ENCODE measurements around the gene CPNE6. TPM values are rescaled to one million over a fixed set of nuclear protein-coding genes. Genes with fewer than 3 reads are reported as not detected.
A peak's percentile ranks its signal among the peaks of the same experiment; 100 is the strongest.

Gene CPNE6
- total RNA-seq, 1 donor from 2014 or later = not detected

DNA sequence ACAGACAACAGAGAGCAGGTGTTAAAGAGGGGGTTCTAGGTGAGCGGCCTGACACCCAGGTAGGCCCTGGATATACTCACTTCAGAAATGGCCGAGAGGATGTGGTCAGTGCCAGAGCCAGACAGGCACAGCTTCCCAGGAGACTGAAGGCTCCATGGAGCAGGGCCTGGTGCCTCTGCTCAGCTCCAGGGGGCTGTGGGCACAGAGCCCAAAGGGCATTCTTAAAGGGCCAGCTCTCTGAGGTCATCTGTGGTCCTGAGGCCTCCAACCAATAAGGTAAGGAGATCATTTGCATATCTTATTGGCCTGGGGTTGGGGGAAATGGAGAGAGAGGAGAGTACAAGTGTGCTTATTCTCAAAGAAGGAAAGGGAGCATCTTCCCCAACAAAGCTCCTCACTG is 13.1 kb downstream of the CPNE6 start:
- DNase-seq (ENCODE audit: low read depth) = no peak

DNA sequence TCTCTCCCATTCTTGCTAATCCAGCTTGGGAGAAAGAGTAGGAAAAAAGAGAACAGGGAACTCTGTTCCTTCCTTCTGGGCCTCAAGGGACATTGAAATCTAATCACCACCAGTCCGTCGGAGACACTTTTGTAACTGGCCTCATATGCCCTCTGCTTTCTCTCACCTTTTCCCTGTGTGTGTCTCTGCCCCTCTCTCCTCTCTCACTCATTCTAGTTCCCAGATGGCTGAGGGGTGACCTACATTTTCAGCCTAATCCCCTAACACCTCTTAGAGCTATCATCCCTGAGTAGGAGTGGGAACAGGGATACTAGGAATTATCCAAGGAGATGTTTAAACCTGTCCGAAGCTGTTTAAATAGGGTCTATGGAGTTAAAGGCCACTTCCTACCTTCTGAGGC is 13.9 kb downstream of the CPNE6 start:
- DNase-seq (ENCODE audit: low read depth) = no peak

DNA sequence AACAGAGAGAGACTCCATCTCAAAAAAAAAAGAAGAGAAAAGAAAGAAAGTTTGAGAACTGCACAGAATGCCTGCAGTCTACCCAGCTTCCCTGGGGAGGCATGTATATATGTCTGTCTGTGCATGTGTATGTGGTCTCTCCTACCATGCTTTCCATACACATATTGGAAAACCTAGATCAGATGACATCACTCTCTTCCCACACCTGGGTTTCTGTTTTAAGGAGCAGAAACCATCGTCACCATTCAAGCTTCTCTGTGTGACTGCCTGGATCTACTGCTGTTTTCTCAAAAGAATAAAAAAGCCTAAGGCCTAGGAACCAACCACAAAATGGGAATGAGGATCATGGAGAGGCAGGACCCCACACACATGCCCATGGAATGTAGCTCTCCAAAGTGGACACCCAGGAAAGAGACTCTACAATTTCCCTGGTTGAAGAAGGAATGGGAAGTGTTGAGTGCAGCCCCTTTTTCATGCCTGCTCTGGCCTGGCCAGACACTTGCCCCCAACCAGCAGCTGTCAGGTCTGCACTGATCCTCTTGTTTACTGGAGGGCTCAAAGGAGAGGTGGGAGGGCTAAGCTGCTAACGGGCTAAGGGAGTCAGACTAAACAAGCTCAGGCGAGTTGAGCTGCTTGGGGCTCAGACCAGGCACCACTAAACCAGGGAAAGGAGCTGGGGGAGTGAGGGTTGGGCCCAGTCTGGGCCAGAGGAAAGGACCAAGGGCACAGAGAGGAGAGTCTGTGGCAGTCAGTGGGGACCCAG is 15.0 kb downstream of the CPNE6 start:
- no peak for DNase-seq (ENCODE audit: low read depth)

DNA sequence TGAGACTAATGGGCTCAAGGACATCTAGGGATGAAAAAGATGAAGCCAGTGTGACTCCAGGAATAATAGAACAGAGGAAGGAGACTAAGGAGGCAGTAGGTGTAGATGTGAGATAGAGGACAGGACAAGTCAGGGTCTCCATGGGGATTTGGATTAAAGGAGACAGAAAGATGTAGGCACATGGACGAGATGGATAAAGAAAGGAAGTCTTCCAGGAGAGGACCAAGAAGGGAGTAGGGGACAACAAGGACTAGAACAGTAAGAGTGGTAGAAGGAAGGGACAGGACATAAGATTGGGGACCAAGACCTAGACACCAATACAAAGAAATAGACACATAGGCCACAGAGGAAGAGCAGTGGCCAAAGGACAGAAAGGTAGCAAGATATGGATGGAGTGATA is 15.6 kb downstream of the CPNE6 start:
- DNase-seq (ENCODE audit: low read depth) = no peak

DNA sequence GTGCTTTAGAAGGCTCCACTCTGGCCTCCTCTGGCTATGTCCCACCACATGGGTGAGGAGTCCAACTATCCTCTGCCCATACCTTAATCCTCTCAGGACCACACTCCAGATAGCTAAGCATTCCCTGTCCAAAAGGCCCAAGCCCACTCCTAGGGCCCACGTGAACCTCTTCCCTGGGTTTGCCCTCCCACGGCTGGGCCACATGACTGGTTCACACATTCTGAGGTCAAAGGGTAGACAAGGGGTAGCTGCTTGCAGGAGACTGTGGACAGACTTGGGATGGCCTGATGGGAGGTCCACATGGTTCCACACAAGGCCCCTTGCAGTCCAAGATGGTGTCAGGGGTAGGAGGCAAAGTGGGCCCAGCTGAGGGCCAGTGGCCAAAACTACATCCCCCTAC is 16.7 kb downstream of the CPNE6 start:
- DNase-seq (ENCODE audit: low read depth) = no peak

DNA sequence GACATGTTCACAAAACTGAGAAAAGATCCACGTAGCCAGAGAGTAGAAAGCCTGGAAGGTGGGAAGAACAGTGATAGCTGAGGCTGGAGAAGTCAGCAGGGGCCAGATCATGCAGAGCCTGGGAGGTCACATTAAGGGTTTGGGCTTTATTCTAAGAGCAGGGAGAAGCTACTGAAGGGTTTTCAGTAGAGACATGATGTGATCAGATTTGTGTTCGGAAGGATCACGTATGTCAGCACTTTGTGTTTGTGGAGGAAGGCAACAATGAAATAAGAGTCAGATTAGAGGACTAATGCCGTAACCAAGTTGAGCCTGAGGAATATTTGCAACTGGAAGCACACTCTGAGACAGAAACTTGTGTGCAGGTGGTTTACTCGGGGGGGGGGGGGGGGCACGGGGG is 18.5 kb downstream of the CPNE6 start:
- no peak for DNase-seq (ENCODE audit: low read depth)

DNA sequence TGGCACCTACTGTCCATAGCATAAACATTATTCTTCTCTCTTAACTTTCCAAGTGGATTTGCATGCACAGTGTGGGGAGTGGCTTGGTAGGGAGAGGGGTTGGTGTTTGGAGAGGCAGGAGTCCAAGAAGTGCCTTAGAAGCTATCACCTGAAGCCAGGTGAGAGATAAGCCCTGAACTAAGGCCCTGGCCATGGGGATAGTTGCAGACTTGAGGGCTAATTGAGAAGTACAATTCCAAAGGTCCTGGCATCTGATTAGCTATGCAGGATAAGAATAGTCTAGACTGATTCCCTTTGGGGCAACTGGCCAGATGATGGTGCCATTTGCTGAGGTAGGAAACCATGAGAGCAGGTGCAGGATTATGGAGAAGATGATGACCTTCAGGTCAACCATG is 20.7 kb downstream of the CPNE6 start:
- peak; percentile 7 for DNase-seq (ENCODE audit: low read depth)

DNA sequence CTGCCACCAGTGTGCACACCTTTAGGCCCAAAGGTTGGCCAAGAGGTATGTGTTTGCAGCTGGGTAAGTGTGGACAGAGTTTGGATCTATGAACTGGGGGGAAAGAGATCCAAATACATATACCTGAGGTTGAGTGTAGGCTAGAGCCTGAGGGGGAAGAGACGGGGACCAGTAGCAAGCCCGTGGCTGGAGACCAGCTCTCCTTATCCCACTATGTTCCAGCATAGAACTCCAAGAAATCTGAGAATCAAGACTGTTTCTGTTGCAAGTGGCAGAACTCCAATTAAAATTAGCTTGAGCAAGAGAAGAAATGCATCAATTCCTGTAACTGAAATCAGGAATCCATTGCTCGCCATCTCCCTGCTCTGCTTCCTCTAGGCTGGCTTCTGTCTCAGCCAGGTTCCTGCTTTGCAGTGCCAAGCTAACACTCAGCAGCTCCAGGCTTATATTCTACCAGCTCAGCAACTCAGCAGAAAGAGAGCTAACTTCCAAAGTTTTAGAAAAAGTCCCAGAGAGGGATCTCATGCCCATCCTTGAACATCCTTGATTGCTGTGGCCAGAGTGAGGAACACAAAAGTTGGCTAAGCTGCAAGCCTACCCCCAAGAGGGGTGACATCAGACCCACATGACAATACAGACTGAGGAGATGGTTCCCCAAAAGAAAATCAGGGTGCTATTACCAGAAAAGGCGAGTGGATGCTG is 21.3 kb downstream of the CPNE6 start:
- DNase-seq (ENCODE audit: low read depth) = no peak

DNA sequence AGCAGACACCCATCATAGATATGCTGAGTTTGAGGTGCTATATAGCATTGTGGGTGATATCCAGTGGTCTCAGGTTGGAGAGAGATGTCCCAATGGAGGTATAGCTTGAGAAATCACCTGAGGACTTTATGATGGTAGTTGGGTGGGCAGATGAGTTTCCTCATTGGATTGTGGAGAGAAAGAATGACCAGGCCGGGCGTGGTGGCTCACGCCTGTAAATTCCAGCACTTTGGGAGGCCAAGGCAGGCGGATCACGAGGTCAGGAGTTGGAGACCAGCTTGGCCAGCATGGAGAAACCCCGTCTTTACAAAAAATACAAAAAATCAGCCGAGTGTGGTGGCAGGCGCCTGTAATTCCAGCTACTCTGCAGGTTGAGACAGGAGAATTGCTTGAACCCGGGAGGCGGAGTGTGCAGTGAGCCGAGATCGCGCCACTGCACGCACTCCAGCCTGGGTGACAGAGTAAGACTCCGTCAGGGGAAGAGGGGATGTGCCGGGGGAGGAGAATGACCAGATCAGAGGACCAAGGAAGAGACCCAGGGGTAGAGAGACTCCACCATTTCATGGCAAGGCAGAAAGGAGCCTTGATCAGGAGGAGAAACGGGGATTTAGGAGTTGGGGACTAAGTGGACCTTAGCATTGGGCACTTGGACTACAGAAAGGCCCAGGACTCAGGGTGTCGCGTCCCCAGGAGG is 22.0 kb downstream of the CPNE6 start:
- DNase-seq (ENCODE audit: low read depth) = no peak

DNA sequence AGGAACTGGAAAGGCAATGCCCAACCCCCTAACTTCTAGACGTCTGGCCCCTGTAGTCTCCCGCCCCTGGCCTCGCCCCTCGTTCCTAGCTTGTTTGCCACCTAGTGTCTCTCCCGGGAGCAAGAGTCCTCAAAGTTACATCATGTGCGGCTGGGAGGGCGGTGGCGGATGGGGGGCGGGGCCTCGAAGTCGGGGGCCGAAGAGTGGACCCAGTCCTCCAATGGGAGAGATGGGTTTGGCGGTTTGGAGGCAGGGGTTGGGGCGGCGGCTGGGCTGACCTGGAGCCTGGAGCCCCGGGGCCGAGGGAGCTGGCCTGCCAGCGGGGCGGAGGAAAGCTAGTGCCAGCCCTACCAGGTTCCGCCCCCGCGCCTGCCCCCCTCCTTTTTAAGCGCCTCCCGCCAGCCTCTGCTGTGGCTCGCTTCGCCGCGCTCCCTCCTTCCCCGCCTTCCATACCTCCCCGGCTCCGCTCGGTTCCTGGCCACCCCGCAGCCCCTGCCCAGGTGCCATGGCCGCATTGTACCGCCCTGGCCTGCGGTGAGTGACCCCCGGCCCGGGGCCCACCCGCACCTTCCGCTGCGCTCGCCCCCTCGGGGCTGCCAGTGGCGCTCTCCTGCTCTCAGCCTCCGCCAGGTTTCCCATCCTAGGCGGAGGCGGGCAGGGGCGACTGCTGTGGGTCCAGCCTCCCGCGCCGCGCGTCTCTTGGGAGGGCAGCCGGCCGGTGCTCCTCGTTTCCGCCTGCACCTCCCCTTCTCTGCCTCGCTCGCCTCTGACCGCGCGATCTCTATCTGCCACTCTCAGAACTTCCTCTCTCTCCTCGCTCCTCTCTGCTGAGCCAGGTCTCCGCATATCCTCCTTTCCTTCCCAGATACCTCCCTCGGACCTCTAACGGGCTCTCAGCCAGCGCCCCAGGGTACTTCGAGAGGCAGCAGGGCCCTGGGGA is 22.8 kb downstream of the CPNE6 start, which contains the start of gene PCK2:
Gene PCK2 (plus strand): TSS at position 411 of the 940 bp plus-strand sequence. CDS start 95 bp downstream, at position 506.
- peak; percentile 81 for DNase-seq (ENCODE audit: low read depth)

DNA sequence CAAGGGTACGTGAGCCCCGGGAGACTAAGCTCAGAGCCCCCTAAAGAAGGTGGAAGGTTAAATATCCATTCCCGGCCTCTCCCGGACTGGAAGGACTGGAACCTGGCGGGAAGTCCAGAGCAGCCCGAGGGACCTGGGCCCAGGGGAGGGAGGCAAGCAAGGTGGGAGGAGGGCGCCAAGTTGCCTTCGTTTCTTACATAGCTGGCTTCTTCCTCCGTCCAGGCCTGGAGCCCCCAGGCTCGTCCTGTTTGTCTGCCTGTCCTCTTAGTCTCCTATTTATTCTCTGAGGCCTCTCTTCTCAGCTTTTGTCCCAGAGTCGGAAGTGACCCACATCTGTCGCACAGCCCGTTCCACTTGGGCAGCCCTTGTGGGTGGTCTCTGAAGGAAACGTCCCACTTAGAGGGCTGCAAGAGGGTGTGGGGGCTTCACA is 23.5 kb downstream of the CPNE6 start:
- DNase-seq (ENCODE audit: low read depth) = no peak

DNA sequence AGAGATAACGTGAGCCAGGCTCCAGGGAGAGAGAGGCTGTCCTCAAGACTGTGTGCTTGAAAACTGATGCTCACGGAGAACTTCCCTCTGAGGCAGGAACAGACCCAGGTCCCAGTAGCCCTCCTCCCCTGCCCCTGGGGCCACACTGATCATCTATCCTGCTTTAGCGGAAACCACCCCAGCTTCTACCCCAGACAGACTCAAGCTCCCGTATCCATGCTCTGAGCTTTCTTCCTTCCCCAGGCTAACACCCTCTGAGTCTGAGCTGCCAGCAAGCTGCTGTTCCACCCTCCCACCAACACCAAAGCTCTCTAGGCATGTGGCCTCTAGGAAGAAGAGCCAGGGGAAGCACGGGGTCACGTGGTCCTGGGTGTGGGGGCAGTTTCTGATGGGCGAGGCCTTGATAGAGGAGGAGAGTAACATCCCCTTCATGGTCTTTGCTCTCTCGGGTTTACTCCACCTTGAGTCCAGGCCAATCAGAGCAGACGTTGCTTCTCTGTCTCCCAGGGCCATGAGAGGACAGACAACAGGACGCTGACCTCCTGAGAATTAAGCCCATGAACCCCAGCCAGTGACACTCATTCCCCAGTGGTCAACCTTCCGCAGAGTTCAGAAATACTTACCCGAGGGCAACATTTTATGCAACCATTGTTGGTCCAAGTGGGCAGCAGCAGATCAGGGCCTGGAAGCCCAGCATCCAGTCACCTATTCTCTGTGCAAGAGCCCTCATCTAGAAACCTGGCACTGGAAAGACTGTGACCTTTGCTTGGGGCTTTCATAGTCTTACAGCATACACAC is 24.1 kb downstream of the CPNE6 start:
- DNase-seq (ENCODE audit: low read depth) = no peak

DNA sequence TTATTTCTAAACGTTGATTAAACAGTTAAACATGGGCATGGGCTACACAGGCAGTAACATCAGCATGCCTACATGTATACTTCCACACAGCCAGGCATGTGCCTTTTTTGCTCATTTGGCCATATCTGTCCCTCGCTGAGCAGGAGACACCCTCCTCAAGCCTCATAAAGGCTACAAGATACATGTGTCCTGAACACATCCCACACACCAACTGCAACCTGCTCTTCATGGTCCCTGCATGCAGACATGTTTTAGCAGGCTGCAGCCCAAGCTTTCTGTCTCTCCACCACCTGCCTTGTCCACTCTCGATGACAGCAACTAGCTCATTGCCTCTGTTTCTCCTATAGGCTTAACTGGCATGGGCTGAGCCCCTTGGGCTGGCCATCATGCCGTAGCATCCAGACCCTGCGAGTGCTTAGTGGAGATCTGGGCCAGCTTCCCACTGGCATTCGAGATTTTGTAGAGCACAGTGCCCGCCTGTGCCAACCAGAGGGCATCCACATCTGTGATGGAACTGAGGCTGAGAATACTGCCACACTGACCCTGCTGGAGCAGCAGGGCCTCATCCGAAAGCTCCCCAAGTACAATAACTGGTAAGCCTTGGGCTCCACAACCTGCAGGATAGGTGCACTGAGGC is 25.3 kb downstream of the CPNE6 start:
- DNase-seq (ENCODE audit: low read depth) = no peak

DNA sequence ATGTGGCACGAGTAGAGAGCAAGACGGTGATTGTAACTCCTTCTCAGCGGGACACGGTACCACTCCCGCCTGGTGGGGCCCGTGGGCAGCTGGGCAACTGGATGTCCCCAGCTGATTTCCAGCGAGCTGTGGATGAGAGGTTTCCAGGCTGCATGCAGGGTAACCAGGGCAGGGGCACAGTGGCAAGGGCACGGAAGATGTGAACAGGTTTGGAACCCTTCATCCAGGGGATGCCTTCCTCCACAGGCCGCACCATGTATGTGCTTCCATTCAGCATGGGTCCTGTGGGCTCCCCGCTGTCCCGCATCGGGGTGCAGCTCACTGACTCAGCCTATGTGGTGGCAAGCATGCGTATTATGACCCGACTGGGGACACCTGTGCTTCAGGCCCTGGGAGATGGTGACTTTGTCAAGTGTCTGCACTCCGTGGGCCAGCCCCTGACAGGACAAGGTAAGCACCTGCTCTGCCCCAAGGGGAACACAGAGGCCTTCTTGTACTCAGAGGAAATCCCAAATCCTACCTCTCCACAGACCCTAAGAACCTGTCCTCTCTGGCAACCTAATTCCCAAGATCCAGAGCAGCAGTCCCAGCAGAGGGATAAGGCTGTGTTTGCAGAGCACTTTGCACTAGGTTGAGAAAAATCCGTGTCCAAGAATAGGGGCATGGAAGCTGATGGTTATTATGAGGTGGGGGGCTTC is 27.0 kb downstream of the CPNE6 start:
- no peak for DNase-seq (ENCODE audit: low read depth)

DNA sequence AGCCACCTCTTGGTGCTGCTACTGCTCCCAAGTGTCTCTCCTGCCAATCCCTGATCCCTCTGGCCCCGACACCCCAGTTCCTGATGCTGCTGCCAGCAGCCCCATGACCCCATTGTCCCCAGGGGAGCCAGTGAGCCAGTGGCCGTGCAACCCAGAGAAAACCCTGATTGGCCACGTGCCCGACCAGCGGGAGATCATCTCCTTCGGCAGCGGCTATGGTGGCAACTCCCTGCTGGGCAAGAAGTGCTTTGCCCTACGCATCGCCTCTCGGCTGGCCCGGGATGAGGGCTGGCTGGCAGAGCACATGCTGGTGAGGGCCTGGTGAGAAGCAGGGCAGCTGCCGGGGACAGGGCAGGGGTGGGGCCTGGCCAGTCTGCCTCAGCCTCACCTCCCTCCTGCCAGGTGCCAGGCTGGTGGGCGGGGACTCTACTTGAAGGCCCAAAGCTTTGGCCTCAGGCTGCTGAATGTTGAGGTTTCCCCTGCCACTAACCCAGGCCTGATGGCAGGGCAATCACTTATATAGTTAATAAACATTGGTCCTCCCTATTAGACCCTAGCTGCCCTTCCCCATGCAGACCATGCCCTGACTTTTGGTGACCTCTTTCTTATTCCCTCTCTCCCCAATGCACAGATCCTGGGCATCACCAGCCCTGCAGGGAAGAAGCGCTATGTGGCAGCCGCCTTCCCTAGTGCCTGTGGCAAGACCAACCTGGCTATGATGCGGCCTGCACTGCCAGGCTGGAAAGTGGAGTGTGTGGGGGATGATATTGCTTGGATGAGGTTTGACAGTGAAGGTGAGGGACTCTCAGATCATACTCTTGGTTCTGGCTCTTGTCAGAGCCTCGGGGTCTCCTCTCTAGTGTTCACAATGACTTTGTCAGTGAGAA is 27.8 kb downstream of the CPNE6 start:
- peak; percentile 5 for DNase-seq (ENCODE audit: low read depth)

DNA sequence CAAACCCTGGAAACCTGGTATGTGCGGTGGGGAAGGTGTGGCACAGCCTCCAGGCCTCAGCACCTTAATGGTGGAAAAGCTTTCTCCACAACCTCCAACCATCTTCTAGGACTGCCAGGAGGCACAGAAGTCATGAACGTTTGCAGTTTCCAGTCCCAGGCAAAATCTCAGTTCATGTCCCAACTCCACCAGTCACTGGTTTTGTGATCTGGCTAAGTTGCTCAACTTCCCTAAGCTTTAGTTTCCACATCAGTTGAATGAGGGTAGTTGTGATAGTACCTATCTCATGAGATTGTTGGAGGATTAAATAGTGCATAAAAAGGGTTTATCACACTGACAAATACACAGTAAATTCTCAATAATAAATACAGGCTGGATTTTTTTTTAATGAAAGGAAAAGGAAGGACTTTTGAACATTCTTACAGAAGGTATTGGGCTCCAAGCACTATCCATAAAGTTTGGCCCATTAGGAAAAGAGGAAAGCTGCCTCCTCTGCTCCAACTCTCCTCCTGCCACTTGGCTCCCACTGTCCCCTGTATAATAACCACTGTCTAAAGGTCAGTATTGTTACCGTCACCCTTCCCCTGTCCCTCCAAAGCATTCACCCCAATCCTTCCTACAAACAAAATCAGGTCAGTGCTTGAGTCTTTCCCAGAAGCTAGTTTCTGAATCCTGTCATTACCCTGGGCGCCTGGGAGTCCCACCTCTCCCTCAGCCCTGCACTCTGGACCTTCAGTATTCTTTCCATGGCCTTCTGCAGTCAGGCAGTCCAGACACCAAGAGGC is 29.0 kb downstream of the CPNE6 start:
- DNase-seq (ENCODE audit: low read depth) = no peak

DNA sequence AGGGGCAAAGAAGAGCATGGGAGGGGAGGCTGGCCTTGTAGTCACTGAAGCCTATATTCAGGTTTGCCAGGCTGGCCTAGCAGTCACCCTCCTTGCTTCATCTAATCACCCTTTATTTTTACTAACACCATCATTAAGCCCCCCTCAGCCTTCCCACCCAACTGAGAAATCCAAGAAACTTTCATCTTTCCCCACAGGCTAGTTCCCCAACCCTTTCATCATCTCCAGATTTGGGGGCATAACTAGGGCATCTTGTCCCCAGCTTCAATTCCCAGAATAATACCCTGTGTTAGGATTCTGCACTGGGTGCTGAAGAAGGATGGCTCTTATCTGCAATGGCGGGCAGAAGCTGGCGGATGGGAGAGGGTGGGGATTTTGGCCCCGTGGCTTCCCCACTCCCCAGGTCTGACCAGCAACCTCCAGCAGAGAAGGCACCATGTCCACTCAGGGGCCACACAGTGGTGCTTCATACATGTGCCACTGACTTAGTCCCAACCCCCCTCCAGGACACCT is 29.7 kb downstream of the CPNE6 start:
- DNase-seq (ENCODE audit: low read depth) = no peak

Measured in myocyte (in vitro differentiated cells).